ENCODE data around the gene TMC3.

The TMC3 gene

DNA sequence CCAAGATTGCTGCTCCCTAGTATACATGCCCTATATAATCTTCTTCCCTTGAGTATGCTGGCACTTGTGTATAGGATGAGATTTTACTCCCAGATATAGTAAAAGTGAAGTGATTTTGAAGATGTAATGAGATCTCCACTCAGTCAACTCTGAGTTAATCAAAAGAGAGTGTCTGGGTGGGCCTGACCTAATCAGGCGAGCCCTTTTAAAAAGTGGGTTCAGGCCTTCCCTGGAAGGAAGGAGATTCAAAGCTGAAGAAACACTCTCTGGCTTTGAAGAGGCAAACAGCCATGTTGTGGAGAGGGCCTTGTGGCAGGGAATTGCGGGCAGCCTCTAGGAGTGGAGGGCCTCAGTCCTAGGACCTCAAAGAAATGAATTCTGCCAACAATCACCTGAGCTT is 44.6 kb downstream of the TMC3 start:
- Mint-ChIP-seq H3K9me3 (no peaks in the 10 kb centered on the region), H3K4me1 (ENCODE audit: low read depth) (peaks cover 25% of the 10 kb centered on the region), H3K36me3 (ENCODE audit: low read depth) (no peaks in the 10 kb centered on the region), H3K27ac (no peak overlapping the region), H3K4me3 (no peak overlapping the region), H3K27me3 (no peaks in the 10 kb centered on the region)

- peaks cover under 1% of the 10 kb centered on the region for H3K36me3 Mint-ChIP-seq (ENCODE audit: low read depth)
- H3K27me3 Mint-ChIP-seq = no peaks in the 10 kb centered on the region
- no peak overlapping the region for H3K4me3 Mint-ChIP-seq
- no peak overlapping the region for H3K27ac Mint-ChIP-seq
- H3K9me3 Mint-ChIP-seq = no peaks in the 10 kb centered on the region
- peaks cover 39% of the 10 kb centered on the region for H3K4me1 Mint-ChIP-seq (ENCODE audit: low read depth)
These were observed 46.5 kb downstream of the TMC3 start for GRCh38 chr15:81327516-81327915.

- Mint-ChIP-seq H3K9me3 (no peaks in the 10 kb centered on the region), H3K36me3 (ENCODE audit: low read depth) (peaks cover 9% of the 10 kb centered on the region), H3K27ac (no peak overlapping the region), H3K4me1 (ENCODE audit: low read depth) (peaks cover 42% of the 10 kb centered on the region), H3K4me3 (no peak overlapping the region), H3K27me3 (no peaks in the 10 kb centered on the region)
These were observed 47.4 kb downstream of the TMC3 start for GRCh38 chr15:81326466-81327212.

DNA sequence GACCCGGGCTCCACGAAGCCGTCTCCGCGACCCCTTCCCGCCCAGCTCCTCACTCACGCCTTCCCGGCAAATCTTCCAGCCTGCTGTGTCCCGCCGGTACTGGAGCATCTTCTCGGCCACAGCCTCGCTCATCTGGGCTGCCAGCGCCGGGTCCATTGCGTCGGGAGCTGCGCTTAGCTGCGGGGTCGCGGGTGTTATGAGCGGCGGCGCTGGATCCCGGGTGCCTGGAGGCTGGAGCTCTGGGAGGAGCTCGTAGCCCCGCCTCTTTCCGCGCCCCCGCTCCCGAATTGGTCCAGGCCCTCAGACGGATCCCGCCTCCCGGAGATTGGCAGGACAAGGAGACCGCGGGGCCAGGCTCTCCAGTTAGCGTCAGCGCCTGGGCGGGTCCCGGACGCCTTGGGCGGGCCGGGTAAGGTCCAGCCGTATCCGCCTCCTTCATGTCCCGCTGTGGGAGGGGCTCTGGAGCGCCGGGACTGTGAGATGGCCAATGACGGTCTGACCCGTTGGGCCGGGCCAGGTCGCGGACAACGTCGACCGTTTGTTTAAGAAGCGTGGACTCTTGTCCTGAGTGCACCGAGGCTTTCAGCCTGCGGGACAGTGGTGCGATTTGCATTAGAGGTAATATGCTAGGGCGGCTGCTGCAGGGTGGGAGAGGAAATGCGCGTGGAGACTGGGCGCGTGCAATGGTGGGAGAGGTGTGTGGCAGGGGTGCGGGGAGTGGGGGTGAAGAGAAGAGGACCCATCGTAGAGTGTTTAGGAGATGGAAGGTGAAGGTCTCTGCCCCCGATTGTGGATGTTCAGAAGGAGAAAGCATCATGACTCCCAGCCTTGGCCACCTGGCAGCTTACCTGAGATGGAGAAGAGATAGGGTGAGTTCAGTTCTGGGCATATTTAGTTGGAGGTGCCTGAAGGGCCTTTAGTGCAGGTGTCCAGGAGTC is 49.8 kb downstream of the TMC3 start, which contains the start of gene STARD5:
STARD5 (minus strand) TSS at position 198 of the 938 bp plus-strand sequence; CDS start at position 156, 42 bp downstream.
- Mint-ChIP-seq H3K36me3 (ENCODE audit: low read depth) (peaks cover 21% of the 10 kb centered on the region), H3K4me1 (ENCODE audit: low read depth) (peaks cover 34% of the 10 kb centered on the region), H3K9me3 (no peaks in the 10 kb centered on the region), H3K27me3 (no peaks in the 10 kb centered on the region), H3K4me3 (peak within 1 kb of the TSS; percentile 99), H3K27ac (peak within 1 kb of the TSS; percentile 90)

- Mint-ChIP-seq H3K36me3 (ENCODE audit: low read depth) (peaks cover 26% of the 10 kb centered on the region), H3K4me1 (ENCODE audit: low read depth) (peaks cover 36% of the 10 kb centered on the region), H3K27me3 (no peaks in the 10 kb centered on the region), H3K27ac (peak overlapping the region; percentile 61), H3K4me3 (peak overlapping the region; percentile 99), H3K9me3 (no peaks in the 10 kb centered on the region)
These were observed 50.5 kb downstream of the TMC3 start for GRCh38 chr15:81323559-81323943.

DNA sequence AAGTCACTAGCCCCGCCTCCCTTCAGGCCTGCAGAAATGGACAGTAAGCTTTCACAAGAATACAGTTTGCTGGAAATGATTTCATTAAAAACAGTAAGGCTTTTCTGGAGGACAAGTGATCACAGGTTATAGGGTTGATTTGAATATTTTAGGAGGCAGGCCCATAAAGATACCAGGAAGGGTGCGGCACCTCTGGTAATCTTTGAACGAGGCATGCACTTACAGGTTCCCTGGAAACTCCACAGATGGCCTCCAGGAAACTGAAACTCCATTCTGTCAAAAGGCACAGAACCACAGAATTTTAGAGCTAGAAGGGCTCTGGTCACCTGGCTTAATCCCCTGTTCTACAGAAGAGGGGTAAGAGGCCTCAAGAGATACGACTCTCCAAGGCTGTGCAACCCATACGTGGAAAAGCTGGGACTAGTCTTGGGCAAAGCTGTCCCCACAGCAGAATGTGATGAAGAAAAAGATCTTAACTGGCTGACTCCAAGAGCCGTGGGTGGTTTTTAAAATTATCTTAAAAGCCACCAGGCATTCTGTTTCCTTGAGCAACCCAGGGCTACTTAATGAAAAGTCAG is 51.2 kb downstream of the TMC3 start:
- Mint-ChIP-seq H3K4me3 (peak overlapping the region; percentile 63), H3K36me3 (ENCODE audit: low read depth) (peaks cover 32% of the 10 kb centered on the region), H3K4me1 (ENCODE audit: low read depth) (peaks cover 41% of the 10 kb centered on the region), H3K27ac (peak overlapping the region; percentile 28), H3K27me3 (no peaks in the 10 kb centered on the region), H3K9me3 (no peaks in the 10 kb centered on the region)

DNA sequence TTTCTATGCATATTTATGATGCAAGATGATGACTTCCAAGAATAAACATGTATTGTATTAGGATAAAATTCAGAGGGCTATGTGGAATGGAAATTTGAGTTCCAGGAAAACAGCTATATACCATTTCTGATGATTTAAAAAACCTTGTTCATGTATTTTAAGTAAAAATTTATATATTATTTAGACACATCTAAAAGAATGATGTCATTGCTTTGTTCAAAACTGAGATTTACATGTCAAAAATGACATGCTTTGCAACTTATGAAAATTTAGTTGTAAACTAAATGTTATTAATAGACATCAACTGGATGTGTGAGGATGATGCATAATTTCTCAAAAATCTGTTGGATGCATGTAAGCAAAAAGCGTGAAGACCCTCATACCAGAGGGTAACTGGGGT is 52.3 kb downstream of the TMC3 start:
- no peak overlapping the region for H3K4me3 Mint-ChIP-seq

GRCh38 chr15:81317642-81318017 is 56.4 kb downstream of the TMC3 start:
- H3K4me1 Mint-ChIP-seq (ENCODE audit: low read depth) = peaks cover 55% of the 10 kb centered on the region
- H3K27ac Mint-ChIP-seq = no peak overlapping the region
- H3K36me3 Mint-ChIP-seq (ENCODE audit: low read depth) = peaks cover 58% of the 10 kb centered on the region
- no peaks in the 10 kb centered on the region for H3K27me3 Mint-ChIP-seq
- no peak overlapping the region for H3K4me3 Mint-ChIP-seq
- no peaks in the 10 kb centered on the region for H3K9me3 Mint-ChIP-seq

More for the DNA sequence above, 52.3 kb downstream of the TMC3 start:
- Mint-ChIP-seq H3K27me3 (no peaks in the 10 kb centered on the region), H3K9me3 (no peaks in the 10 kb centered on the region), H3K36me3 (ENCODE audit: low read depth) (peaks cover 32% of the 10 kb centered on the region), H3K27ac (no peak overlapping the region), H3K4me1 (ENCODE audit: low read depth) (peaks cover 42% of the 10 kb centered on the region)

DNA sequence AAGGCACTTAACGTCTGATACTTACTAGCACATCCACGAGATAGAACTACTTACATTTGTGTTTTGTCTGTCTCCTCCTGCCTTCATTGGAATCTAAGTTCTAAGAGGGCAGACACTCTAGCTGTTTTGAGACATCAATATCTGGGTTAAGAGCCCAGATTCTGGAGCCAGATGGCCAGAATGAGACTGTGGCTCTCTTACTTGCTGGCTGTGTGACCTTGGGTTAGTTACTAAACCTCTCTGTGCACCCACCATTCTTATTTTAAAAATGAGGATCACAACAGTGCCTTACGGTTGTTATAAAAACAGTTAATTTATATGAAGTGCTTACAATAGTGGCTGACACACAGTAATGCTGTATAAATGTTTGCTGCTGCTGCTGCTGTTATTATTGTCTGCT is 57.7 kb downstream of the TMC3 start:
- H3K36me3 Mint-ChIP-seq (ENCODE audit: low read depth) = peaks cover 63% of the 10 kb centered on the region
- H3K27me3 Mint-ChIP-seq = no peaks in the 10 kb centered on the region
- peak overlapping the region; percentile 0 for H3K4me3 Mint-ChIP-seq
- H3K27ac Mint-ChIP-seq = peak overlapping the region; percentile 73
- peaks cover 64% of the 10 kb centered on the region for H3K4me1 Mint-ChIP-seq (ENCODE audit: low read depth)
- no peaks in the 10 kb centered on the region for H3K9me3 Mint-ChIP-seq

DNA sequence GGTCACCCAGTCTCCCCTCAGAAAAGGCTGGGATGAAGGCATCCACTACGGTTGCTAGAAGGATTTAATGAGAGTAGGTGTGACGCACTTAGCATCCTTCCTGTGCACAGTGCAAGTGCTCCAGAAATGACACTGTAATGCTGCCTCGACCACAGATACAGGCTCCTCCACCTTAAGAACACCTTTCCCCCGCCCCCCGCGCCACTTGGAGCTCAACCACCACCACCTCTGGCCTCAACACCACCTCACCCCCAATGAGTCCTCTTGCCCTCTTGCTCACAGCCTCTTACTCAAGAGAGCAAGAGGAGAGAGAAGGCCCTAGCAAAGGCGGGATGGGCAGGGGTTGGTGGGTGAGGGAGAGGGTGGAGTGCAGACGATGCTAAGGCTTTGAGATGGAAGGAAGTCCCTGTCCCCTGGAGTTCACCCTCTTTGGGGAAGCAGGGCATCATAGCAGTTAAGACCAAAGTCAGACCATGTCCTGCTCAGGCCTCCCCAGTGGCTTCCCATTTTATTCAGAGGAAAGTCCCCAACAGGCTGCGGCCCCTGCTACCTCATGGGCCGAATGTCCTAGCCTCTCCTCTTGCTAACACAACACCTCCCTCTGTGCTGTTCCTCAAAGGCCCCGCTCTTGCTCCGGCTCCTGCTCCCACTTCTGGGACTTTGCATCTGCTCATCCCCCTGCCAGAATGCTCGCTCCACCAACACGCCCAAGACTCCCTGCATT is 58.4 kb downstream of the TMC3 start:
- peak overlapping the region; percentile 73 for H3K27ac Mint-ChIP-seq
- H3K4me1 Mint-ChIP-seq (ENCODE audit: low read depth) = peaks cover 70% of the 10 kb centered on the region
- peaks cover 67% of the 10 kb centered on the region for H3K36me3 Mint-ChIP-seq (ENCODE audit: low read depth)

GRCh38 chr15:81314378-81314777 is 59.6 kb downstream of the TMC3 start:
- peaks cover 71% of the 10 kb centered on the region for H3K36me3 Mint-ChIP-seq (ENCODE audit: low read depth)
- peak overlapping the region; percentile 32 for H3K27ac Mint-ChIP-seq
- H3K4me3 Mint-ChIP-seq = no peak overlapping the region
- no peaks in the 10 kb centered on the region for H3K27me3 Mint-ChIP-seq
- H3K9me3 Mint-ChIP-seq = peaks cover under 1% of the 10 kb centered on the region
- peaks cover 81% of the 10 kb centered on the region for H3K4me1 Mint-ChIP-seq (ENCODE audit: low read depth)

More for the DNA sequence above, 58.4 kb downstream of the TMC3 start:
- Mint-ChIP-seq H3K9me3 (no peaks in the 10 kb centered on the region), H3K4me3 (peak overlapping the region; percentile 0), H3K27me3 (no peaks in the 10 kb centered on the region)

- Mint-ChIP-seq H3K27ac (no peak overlapping the region), H3K4me1 (ENCODE audit: low read depth) (peaks cover 85% of the 10 kb centered on the region), H3K36me3 (ENCODE audit: low read depth) (peaks cover 73% of the 10 kb centered on the region), H3K9me3 (peaks cover 3% of the 10 kb centered on the region), H3K27me3 (no peaks in the 10 kb centered on the region), H3K4me3 (no peak overlapping the region)
These were observed 60.3 kb downstream of the TMC3 start for GRCh38 chr15:81313686-81314085.

- peak overlapping the region; percentile 41 for H3K27ac Mint-ChIP-seq
- no peaks in the 10 kb centered on the region for H3K27me3 Mint-ChIP-seq
- H3K4me1 Mint-ChIP-seq (ENCODE audit: low read depth) = peaks cover 83% of the 10 kb centered on the region
- no peak overlapping the region for H3K4me3 Mint-ChIP-seq
- peaks cover 73% of the 10 kb centered on the region for H3K36me3 Mint-ChIP-seq (ENCODE audit: low read depth)
- peaks cover 3% of the 10 kb centered on the region for H3K9me3 Mint-ChIP-seq
These were observed 61.0 kb downstream of the TMC3 start for GRCh38 chr15:81312790-81313543.
